Fibroblast of the aortic adventitia (primary cell): ENCODE measurements around the gene PIM3. TPM values are rescaled to one million over a fixed set of nuclear protein-coding genes. Genes with fewer than 3 reads are reported as not detected.
"Not testable (repeated sequence)": the region's sequence is repeated elsewhere in the genome, so short reads cannot be mapped to it uniquely, and the experiment has no call there.

Experiments used
- DNase-seq: peaks from one replicate; pipeline ENCODE4 v3.0.0-alpha.2; 2010; ENCODE audit warnings: low read depth
- H3K4me3 ChIP-seq: 2 replicates; pipeline ENCODE4 v1.5.1; 2011; ENCODE audit warnings: low read depth, mild to moderate bottlenecking, control low read depth, low read length, moderate library complexity
- total RNA-seq: library from RNA; depleted of rRNA; stranded (reverse); fragments of >200 nt; gene quantifications from 2 replicates; pipeline ENCODE4 v1.2.3, GENCODE V29; 2012; ENCODE audit warnings: low replicate concordance
- TF ChIP-seq, protein P1 (sequence below): IDR thresholded peaks from 2 replicates; pipeline ENCODE4 v1.5.1; 2011; ENCODE audit warnings: mild to moderate bottlenecking, low read length, control low read depth, inconsistent platforms; ENCODE audit not compliant: insufficient read depth

PIM3 gene
- total RNA-seq, 1 donor: 15.2 TPM

DNA sequence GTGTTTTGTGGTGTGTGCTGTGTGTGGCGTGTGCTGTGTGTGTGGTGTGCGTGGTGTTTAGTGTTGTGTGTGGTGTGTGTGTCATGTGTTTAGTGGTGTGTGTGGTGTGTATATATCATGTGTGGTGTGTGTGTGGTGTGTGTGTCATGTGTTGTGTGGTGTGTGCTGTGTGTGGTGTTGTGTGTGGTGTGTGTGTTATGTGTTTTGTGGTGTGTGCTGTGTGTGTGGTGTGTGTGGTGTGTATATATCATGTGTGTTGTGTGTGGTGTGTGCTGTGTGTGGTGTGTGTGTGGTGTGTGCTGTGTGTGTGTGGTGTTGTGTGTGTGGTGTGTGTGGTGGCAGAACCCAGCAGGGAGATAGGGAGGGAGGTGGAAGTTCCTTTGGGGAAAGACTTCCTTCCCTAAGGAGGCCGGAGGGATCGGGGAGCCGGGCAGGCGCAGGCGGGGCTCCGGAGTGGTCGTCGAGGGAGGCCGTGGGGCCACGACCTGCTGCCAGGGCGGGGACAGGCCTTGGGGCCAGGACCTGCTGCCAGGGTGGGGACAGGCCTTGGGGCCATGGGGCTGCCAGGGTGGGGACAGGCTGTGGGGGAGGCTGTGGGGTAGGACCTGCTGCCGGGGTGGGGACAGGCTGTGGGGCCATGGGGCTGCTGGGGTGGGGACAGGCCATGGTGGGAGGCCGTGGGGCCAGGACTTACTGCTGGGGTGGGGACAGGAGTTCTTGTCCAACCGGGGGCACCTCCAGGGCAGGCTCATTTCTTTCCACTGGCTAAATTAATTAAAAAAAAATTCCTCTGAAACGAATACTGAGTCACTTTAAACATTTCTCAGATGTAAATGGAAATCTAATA is 15.2 kb downstream of the PIM3 start:
- H3K4me3 ChIP-seq: no peak overlapping the region
- DNase-seq: peak; percentile 25
- TF ChIP-seq, protein P1, sequence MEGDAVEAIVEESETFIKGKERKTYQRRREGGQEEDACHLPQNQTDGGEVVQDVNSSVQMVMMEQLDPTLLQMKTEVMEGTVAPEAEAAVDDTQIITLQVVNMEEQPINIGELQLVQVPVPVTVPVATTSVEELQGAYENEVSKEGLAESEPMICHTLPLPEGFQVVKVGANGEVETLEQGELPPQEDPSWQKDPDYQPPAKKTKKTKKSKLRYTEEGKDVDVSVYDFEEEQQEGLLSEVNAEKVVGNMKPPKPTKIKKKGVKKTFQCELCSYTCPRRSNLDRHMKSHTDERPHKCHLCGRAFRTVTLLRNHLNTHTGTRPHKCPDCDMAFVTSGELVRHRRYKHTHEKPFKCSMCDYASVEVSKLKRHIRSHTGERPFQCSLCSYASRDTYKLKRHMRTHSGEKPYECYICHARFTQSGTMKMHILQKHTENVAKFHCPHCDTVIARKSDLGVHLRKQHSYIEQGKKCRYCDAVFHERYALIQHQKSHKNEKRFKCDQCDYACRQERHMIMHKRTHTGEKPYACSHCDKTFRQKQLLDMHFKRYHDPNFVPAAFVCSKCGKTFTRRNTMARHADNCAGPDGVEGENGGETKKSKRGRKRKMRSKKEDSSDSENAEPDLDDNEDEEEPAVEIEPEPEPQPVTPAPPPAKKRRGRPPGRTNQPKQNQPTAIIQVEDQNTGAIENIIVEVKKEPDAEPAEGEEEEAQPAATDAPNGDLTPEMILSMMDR: no peak

DNA sequence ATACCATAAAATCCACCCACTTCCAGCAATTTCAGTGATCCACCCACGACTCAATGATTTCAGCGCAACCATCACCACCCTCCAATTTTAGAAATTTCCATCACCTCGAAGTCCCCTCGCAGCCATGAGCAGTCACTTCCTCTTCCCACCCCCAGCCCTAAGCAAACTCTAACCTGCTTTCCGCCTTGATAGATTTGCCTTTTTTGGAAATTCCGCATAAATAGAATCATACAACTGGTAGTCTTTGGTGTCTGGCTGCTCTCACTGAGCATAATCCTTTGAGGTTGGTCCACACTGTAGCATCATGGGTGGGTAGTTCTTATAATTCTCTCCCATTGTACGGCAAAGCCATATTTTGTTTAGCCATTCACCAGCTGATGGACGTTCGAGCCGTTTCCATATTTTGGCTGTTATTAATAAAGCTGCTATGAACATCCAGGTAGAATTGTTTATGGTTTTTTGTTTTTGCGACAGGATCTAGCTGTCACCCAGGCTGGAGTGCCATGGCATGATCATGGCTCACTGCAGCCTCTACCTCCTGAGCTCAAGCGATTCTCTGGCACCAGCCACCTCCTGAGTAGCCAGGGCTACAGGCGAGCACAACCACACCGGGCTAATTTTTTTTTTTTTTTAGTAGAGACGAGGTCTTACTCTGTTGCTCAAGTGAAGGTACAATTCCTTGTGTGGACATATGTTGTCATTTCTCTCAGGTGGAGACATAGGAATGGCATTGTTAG is 16.0 kb downstream of the PIM3 start:
- TF ChIP-seq, protein P1: no peak
- no peak overlapping the region for H3K4me3 ChIP-seq
- DNase-seq: no peak

DNA sequence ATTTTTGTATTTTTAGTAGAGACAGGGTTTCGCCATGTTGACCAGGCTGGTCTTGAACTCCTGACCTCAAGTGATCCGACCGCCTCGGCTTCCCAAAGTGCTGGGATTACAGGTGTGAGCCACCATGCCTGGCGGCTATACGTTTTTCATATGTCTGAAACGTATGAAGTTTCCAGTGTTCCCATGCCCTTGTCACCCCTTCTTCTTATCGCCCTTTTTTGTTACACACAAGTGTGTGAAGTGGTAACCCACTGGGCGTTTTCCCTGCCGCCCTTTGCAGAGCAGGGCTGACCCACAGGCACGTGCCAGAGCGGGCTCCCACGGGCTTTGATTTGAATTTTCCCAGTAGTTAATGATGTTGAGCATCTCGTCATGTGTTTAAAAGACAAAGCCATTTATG is 17.0 kb downstream of the PIM3 start:
- no peak overlapping the region for H3K4me3 ChIP-seq
- DNase-seq: no peak
- TF ChIP-seq, protein P1: no peak

DNA sequence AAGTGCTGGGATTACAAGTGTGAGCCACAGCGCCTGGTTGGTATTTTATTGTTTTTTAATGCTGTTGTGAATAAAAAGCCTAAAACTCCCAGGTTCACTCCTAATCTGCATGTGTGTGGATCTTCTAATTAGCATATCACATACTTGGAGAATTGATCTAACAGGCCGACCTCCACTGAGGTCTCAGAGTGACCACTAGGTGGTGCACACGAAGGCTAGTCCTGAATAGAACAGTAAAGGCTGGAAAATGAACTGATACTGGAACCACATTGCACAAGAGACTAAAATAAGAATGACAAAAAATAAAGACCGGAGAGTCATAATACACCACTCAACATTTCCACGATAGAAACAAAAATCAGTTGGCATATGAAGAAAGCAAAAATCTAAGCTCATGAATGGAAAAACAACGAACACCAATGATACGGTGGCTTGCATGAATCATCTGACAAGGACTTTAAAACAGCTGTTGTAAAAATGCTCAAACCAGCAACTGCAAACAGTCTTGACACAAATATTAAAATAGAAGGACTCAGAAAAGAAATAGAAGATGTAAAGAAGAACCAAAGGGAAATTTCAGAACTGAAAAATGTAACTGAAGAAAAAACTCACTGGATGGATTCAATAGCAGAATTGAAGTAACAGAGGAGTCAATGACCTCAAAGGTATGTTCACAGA is 19.2 kb downstream of the PIM3 start:
- peak; percentile 44 for DNase-seq
- no peak overlapping the region for H3K4me3 ChIP-seq
- TF ChIP-seq, protein P1: peak; percentile 67

DNA sequence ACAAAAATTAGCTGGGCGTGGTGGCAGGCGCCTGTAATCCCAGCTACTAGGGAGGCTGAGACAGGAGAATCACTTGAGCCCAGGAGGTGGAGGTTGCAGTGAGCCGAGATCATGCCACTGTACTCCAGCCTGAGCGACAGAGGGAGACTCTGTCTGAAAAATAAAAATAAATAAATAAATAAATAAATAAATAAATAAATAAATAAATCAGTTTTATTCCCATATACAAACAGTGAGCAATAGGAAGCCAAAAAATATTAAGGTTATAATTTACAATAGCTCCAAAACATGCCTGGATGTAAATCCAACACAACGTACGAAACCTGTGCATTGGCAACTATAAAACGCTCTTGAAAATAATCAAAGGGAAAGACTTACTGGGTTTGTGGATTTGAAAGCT is 21.2 kb downstream of the PIM3 start:
- DNase-seq, H3K4me3 ChIP-seq: not testable (repeated sequence)

DNA sequence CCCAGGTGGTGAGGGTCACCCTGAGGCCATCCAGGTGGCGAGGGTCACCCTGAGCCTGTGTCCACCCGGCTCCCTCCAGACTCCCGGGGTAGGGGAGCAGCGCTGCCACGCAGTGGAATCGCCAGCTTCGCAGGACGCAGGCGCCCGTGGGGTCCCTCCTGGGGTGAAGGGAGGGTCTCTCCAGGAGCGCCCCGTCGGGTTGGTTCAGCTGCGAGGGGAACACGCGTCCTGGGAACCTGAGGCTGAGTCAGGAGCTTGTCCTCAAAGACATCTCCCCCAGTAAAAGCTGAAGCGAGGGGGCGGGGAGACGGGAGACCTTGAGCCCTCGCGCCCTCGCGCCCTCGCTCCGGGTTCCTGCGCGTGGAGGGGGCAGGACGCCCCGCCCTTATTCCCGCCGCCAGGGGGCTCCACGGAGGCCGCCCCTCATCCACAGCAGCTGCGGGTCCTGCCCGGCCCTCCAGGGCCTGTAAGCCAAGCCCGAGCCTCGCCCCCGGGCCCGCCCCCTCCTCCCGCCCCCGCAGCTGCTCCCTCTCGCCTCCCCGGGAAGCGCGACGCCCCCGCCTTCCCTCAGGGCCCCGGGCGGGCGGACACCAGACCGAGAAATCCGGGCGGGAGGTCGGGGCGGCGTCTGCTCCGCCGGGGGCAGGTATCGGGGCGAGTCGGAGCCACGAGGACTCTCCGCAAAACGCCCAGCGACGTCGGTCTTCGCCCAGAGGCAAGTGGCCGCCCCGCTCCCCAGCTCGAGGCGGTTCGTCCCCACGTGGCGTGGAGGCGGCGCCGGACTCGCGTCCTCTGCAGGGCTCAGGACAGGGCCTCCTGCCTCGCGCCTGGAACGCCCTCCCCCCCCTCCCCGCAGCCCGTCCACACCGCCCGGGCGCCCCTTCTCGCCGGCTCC is 22.8 kb downstream of the PIM3 start:
- DNase-seq: no peak

More for the DNA sequence above, 22.8 kb downstream of the PIM3 start:
- no peak overlapping the region for H3K4me3 ChIP-seq
- TF ChIP-seq, protein P1: peak; percentile 37
